HepG2 (cell line): ENCODE measurements around the gene BDP1. TPM values are rescaled to one million over a fixed set of nuclear protein-coding genes. Genes with fewer than 3 reads are reported as not detected.

Source experiments
- CCDC6 ChIP-seq: sonication (generic); formaldehyde crosslinking; IDR thresholded peaks from 2 replicates; pipeline ENCODE4 v1.8.1; 2022; ENCODE audit warnings: mild to moderate bottlenecking, missing genetic modification reagents, moderate library complexity
- CEBPB ChIP-seq: IDR thresholded peaks from 2 replicates; pipeline ENCODE4 v1.6.1; 2011; ENCODE audit warnings: low read depth, low read length, improper control_type of control experiment, borderline replicate concordance
- CENPX ChIP-seq: sonication (generic); formaldehyde crosslinking; IDR thresholded peaks from 2 replicates; pipeline ENCODE4 v1.9.0; 2021; ENCODE audit warnings: mild to moderate bottlenecking, missing genetic modification reagents, moderate library complexity
- CREB1 ChIP-seq, 2 experiments: fragments of 450-650 bp in 1 of 2; IDR thresholded peaks; 2 replicates each; pipeline ENCODE4 v1.6.1; 2016 to 2017; ENCODE audit warnings: control low read depth in 1 of 2, mild to moderate bottlenecking in 1 of 2, missing compliant biosample characterization in 1 of 2, missing genetic modification characterization in 1 of 2
- CREM ChIP-seq, 2 experiments: sonication (generic) in 1 of 2; formaldehyde crosslinking in 1 of 2; IDR thresholded peaks; 2 replicates each; pipeline versions ENCODE4 v1.4.0 to v1.6.1; 2016 to 2020; ENCODE audit warnings: antibody characterized with exemption in 1 of 2, mild to moderate bottlenecking in 1 of 2, missing genetic modification reagents in 1 of 2
- GABPB1 ChIP-seq: IDR thresholded peaks from 2 replicates; pipeline ENCODE4 v1.6.1; 2016; ENCODE audit warnings: mild to moderate bottlenecking, missing genetic modification reagents, moderate library complexity, missing compliant biosample characterization
- MBD4 ChIP-seq: IDR thresholded peaks from 2 replicates; pipeline ENCODE4 v1.6.1; 2012; ENCODE audit warnings: low read length, inconsistent platforms, borderline replicate concordance
- MED8 ChIP-seq: sonication (generic); formaldehyde crosslinking; IDR thresholded peaks from 2 replicates; pipeline ENCODE4 v1.8.1; 2023; ENCODE audit warnings: mild to moderate bottlenecking, missing genetic modification reagents; ENCODE audit not compliant: insufficient replicate concordance
- NFE2 ChIP-seq: sonication (generic); formaldehyde crosslinking; IDR thresholded peaks from 2 replicates; pipeline ENCODE4 v1.4.0; 2020; ENCODE audit warnings: missing genetic modification reagents
- PAF1 ChIP-seq: IDR thresholded peaks from 2 replicates; pipeline ENCODE4 v1.6.1; 2016; ENCODE audit warnings: missing genetic modification reagents, missing compliant biosample characterization
- REXO4 ChIP-seq: sonication (generic); formaldehyde crosslinking; IDR thresholded peaks from 2 replicates; pipeline ENCODE4 v1.8.0; 2022; ENCODE audit warnings: missing genetic modification reagents, mild to moderate bottlenecking, borderline replicate concordance
- SKI ChIP-seq: fragments of 450-650 bp; IDR thresholded peaks from one replicate; pipeline ENCODE4 v1.6.1; 2018; ENCODE audit warnings: mild to moderate bottlenecking; ENCODE audit not compliant: partially characterized antibody
- SMARCE1 ChIP-seq: fragments of 450-650 bp; IDR thresholded peaks from 2 replicates; pipeline ENCODE4 v1.6.1; 2017; ENCODE audit warnings: borderline replicate concordance
- TMF1 ChIP-seq: sonication (generic); formaldehyde crosslinking; IDR thresholded peaks from 2 replicates; pipeline ENCODE4 v1.8.1; 2022; ENCODE audit warnings: low read depth, missing genetic modification reagents
- ZNF234 ChIP-seq: sonication (generic); formaldehyde crosslinking; conservative IDR thresholded peaks from 2 replicates; pipeline ENCODE4 v1.5.1; 2020; ENCODE audit warnings: mild to moderate bottlenecking, missing genetic modification reagents
- ZNF264 ChIP-seq: sonication (generic); formaldehyde crosslinking; IDR thresholded peaks from 2 replicates; pipeline ENCODE4 v1.4.0; 2020; ENCODE audit warnings: missing genetic modification reagents
- ZNF33B ChIP-seq: sonication (generic); formaldehyde crosslinking; IDR thresholded peaks from 2 replicates; pipeline ENCODE4 v1.5.1; 2020; ENCODE audit warnings: mild to moderate bottlenecking, missing genetic modification reagents
- ZNF468 ChIP-seq: sonication (generic); formaldehyde crosslinking; IDR thresholded peaks from 2 replicates; pipeline ENCODE4 v1.8.0; 2022; ENCODE audit warnings: mild to moderate bottlenecking, moderate library complexity, missing genetic modification reagents
- ZNF558 ChIP-seq: sonication (generic); formaldehyde crosslinking; IDR thresholded peaks from 2 replicates; pipeline ENCODE4 v1.9.0; 2022; ENCODE audit warnings: mild to moderate bottlenecking, missing genetic modification reagents, borderline replicate concordance
- ZNF619 ChIP-seq: sonication (generic); formaldehyde crosslinking; IDR thresholded peaks from 2 replicates; pipeline ENCODE4 v1.4.0; 2020; ENCODE audit warnings: mild to moderate bottlenecking, missing genetic modification reagents
- ZNF674 ChIP-seq: sonication (generic); formaldehyde crosslinking; IDR thresholded peaks from 2 replicates; pipeline ENCODE4 v1.5.0; 2020; ENCODE audit warnings: low read depth, mild to moderate bottlenecking, missing genetic modification reagents
- ZNF709 ChIP-seq: sonication (generic); formaldehyde crosslinking; IDR thresholded peaks from 2 replicates; pipeline ENCODE4 v1.5.0; 2020; ENCODE audit warnings: mild to moderate bottlenecking, missing genetic modification reagents
- polyA plus RNA-seq, 8 experiments: library from polyadenylated mRNA; depleted of rRNA in 3 of 8; stranded (reverse) in 7 of 8; unstranded in 1 of 8; fragments of >200 nt; fragmentation: Illumina TruSeq in 4 of 8; extraction: Trizol in 4 of 8; gene quantifications; 2 replicates each; pipeline versions ENCODE4 v1.2.1 to v1.2.3, GENCODE V29; 2011 to 2016; ENCODE audit warnings: low read depth in 4 of 8, missing spikeins in 1 of 8, mixed read lengths in 1 of 8; ENCODE audit not compliant: insufficient read depth in 1 of 8
- total RNA-seq, 5 experiments: library from RNA; depleted of rRNA; stranded (reverse); fragments of >200 nt; fragmentation: Illumina TruSeq; extraction: Trizol; gene quantifications; 2 replicates each; pipeline ENCODE4 v1.2.3, GENCODE V29; 2016; ENCODE audit warnings: low read depth in 1 of 5
- TF ChIP-seq, protein P1 (sequence below): sonication (generic); formaldehyde crosslinking; IDR thresholded peaks from 2 replicates; pipeline ENCODE4 v1.5.0; 2020; ENCODE audit warnings: missing genetic modification reagents
- TF ChIP-seq, protein P2 (sequence below): sonication (generic); formaldehyde crosslinking; IDR thresholded peaks from 2 replicates; pipeline ENCODE4 v1.5.0; 2020; ENCODE audit warnings: missing genetic modification reagents
- TF ChIP-seq, protein P3 (sequence below): sonication (generic); formaldehyde crosslinking; IDR thresholded peaks from 2 replicates; pipeline ENCODE4 v1.4.0; 2020; ENCODE audit warnings: missing genetic modification reagents
- TF ChIP-seq, protein P4 (sequence below): sonication (generic); formaldehyde crosslinking; conservative IDR thresholded peaks from 2 replicates; pipeline ENCODE4 v1.8.0; 2022; ENCODE audit warnings: mild to moderate bottlenecking, moderate library complexity, missing genetic modification reagents

Gene BDP1
- total and polyA plus RNA-seq, 2 of the 13 experiments (the other 11 are each of a cell fraction or from before 2014, with no cell fraction given) = 10.2 to 22.4 TPM

DNA sequence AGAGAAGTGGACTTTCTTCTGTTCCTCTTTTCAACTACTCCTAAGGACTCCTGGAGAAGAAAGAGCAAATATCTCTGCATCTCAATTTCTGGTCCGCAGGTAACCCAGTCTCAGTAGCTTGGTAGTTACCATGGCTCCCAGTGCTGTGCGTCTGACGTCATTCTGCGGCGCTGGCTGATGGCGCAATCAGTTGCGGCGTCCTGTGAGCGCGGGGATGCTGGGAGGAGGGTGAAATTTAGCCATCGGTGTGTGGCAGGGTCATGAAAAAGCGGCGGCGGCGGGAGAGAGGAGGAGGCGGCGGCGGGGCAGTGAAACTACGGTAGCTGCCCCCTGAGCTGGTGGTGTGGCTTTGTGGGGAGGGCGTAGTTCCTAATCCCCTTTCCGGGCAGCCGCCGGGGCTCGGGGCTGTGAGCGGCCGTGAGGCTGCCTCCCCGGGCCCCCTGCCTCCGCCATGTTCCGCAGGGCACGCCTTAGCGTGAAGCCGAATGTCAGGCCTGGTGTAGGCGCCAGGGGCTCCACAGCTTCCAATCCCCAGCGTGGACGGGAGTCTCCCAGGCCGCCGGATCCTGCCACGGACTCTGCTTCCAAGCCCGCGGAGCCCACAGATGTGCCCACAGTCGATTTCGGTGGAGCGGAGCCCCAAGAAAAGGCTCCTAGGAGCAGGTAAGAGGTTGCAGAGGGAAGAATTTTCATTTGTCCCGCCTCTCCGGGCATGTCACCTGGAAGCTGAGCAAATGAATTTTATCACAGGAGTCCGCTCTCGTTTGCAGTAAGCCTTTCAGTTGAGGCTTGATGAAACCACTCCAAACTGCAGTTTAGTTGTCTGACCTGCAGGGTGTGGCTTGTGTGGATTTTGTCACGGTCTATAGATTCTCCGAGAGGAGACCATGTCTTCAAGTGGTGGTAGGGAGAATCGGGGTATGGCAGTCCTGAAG, at the start of gene BDP1 (continued):
- TF ChIP-seq ZNF234 (CRISPR knock-in tag) (no peak), CREB1 (IDR thresholded peaks at IDR 0.05) (peak; percentile 99), CREB1 (CRISPR knock-in tag; IDR thresholded peaks at IDR 0.05) (peak; percentile 100), ZNF558 (no peak), TMF1 (CRISPR knock-in tag) (no peak), ZNF468 (CRISPR knock-in tag) (no peak), CREM (IDR thresholded peaks at IDR 0.05) (peak; percentile 99), CREM (CRISPR knock-in tag; IDR thresholded peaks at IDR 0.05) (peak; percentile 94), CENPX (no peak), ZNF33B (CRISPR knock-in tag) (no peak), SMARCE1 (no peak), ZNF709 (CRISPR knock-in tag) (peak; percentile 36; the same call in 1 of the 2 replicates), CCDC6 (CRISPR knock-in tag) (no peak), GABPB1 (CRISPR knock-in tag) (peak; percentile 79), ZNF674 (no peak), SKI (no peak), REXO4 (CRISPR knock-in tag) (no peak), MED8 (CRISPR knock-in tag) (no peak), ZNF619 (no peak), MBD4 (no peak), PAF1 (CRISPR knock-in tag) (no peak), CEBPB (peak; percentile 99), NFE2 (CRISPR knock-in tag) (no peak), ZNF264 (CRISPR knock-in tag) (0 out of 2 replicates have a peak, but pooled peaks have one; percentile 52)
- TF ChIP-seq, protein P1, sequence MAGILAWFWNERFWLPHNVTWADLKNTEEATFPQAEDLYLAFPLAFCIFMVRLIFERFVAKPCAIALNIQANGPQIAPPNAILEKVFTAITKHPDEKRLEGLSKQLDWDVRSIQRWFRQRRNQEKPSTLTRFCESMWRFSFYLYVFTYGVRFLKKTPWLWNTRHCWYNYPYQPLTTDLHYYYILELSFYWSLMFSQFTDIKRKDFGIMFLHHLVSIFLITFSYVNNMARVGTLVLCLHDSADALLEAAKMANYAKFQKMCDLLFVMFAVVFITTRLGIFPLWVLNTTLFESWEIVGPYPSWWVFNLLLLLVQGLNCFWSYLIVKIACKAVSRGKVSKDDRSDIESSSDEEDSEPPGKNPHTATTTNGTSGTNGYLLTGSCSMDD (CRISPR knock-in tag) = no peak
- TF ChIP-seq, protein P2, sequence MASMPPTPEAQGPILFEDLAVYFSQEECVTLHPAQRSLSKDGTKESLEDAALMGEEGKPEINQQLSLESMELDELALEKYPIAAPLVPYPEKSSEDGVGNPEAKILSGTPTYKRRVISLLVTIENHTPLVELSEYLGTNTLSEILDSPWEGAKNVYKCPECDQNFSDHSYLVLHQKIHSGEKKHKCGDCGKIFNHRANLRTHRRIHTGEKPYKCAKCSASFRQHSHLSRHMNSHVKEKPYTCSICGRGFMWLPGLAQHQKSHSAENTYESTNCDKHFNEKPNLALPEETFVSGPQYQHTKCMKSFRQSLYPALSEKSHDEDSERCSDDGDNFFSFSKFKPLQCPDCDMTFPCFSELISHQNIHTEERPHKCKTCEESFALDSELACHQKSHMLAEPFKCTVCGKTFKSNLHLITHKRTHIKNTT = no peak
- TF ChIP-seq, protein P3, sequence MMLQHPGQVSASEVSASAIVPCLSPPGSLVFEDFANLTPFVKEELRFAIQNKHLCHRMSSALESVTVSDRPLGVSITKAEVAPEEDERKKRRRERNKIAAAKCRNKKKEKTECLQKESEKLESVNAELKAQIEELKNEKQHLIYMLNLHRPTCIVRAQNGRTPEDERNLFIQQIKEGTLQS (CRISPR knock-in tag) = peak; percentile 84
- TF ChIP-seq, protein P4, sequence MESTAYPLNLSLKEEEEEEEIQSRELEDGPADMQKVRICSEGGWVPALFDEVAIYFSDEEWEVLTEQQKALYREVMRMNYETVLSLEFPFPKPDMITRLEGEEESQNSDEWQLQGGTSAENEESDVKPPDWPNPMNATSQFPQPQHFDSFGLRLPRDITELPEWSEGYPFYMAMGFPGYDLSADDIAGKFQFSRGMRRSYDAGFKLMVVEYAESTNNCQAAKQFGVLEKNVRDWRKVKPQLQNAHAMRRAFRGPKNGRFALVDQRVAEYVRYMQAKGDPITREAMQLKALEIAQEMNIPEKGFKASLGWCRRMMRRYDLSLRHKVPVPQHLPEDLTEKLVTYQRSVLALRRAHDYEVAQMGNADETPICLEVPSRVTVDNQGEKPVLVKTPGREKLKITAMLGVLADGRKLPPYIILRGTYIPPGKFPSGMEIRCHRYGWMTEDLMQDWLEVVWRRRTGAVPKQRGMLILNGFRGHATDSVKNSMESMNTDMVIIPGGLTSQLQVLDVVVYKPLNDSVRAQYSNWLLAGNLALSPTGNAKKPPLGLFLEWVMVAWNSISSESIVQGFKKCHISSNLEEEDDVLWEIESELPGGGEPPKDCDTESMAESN (CRISPR knock-in tag) = 0 out of 2 replicates have a peak, but pooled peaks have one; percentile 31
